ENCODE data around the gene ACSL1.

GRCh38 chr4:184822356-184822755, 3.4 kb downstream of the ACSL1 start:
- TF ChIP-seq TCF7L2 (IDR thresholded peaks at IDR 0.05; ENCODE audit: borderline replicate concordance, low read depth, low read length) (no peak), YY1 (tag by site-specific recombination; IDR thresholded peaks at IDR 0.05) (no peak), WT1 (tag by site-specific recombination; IDR thresholded peaks at IDR 0.05) (no peak), ZNF544 (tag by site-specific recombination; IDR thresholded peaks at IDR 0.05) (no peak), ZNF558 (tag by site-specific recombination; IDR thresholded peaks at IDR 0.05) (no peak), ZNF341 (tag by site-specific recombination; IDR thresholded peaks at IDR 0.05; ENCODE audit: low read depth) (no peak), ZBTB44 (tag by site-specific recombination; IDR thresholded peaks at IDR 0.05) (no peak), CTCF (tag by site-specific recombination; IDR thresholded peaks at IDR 0.05) (no peak), ZNF76 (tag by site-specific recombination; IDR thresholded peaks at IDR 0.05; ENCODE audit: borderline replicate concordance, low read depth) (no peak), ZNF138 (tag by site-specific recombination; IDR thresholded peaks at IDR 0.05; ENCODE audit: borderline replicate concordance) (no peak)

Data from HEK293 (cell line).